HepG2 (cell line): ENCODE measurements around the gene MED23. TPM values are rescaled to one million over a fixed set of nuclear protein-coding genes. Genes with fewer than 3 reads are reported as not detected.

Experiments
- KDM5B ChIP-seq: sonication (generic); formaldehyde crosslinking; IDR thresholded peaks from 2 replicates; pipeline ENCODE4 v1.4.0; 2020; ENCODE audit warnings: missing genetic modification reagents, mild to moderate bottlenecking, borderline replicate concordance
- KLF12 ChIP-seq: sonication (generic); formaldehyde crosslinking; IDR thresholded peaks from 2 replicates; pipeline ENCODE4 v1.4.0; 2020; ENCODE audit warnings: missing genetic modification reagents, borderline replicate concordance
- POGZ ChIP-seq: sonication (generic); formaldehyde crosslinking; IDR thresholded peaks from 2 replicates; pipeline ENCODE4 v1.4.0; 2020; ENCODE audit warnings: mild to moderate bottlenecking, missing genetic modification reagents
- SALL1 ChIP-seq: sonication (generic); formaldehyde crosslinking; IDR thresholded peaks from 2 replicates; pipeline ENCODE4 v1.8.0; 2022; ENCODE audit warnings: mild to moderate bottlenecking, missing genetic modification reagents
- ZNF431 ChIP-seq: sonication (generic); formaldehyde crosslinking; IDR thresholded peaks from 2 replicates; pipeline ENCODE4 v1.9.0; 2022; ENCODE audit warnings: missing genetic modification reagents, low read depth, mild to moderate bottlenecking, borderline replicate concordance
- polyA plus RNA-seq, 8 experiments: library from polyadenylated mRNA; depleted of rRNA in 3 of 8; stranded (reverse) in 7 of 8; unstranded in 1 of 8; fragments of >200 nt; fragmentation: Illumina TruSeq in 4 of 8; extraction: Trizol in 4 of 8; gene quantifications; 2 replicates each; pipeline versions ENCODE4 v1.2.1 to v1.2.3, GENCODE V29; 2011 to 2016; ENCODE audit warnings: low read depth in 4 of 8, missing spikeins in 1 of 8, mixed read lengths in 1 of 8; ENCODE audit not compliant: insufficient read depth in 1 of 8
- total RNA-seq, 5 experiments: library from RNA; depleted of rRNA; stranded (reverse); fragments of >200 nt; fragmentation: Illumina TruSeq; extraction: Trizol; gene quantifications; 2 replicates each; pipeline ENCODE4 v1.2.3, GENCODE V29; 2016; ENCODE audit warnings: low read depth in 1 of 5
- TF ChIP-seq, protein P1 (sequence below): sonication (generic); formaldehyde crosslinking; IDR thresholded peaks from 2 replicates; pipeline ENCODE4 v1.4.0; 2020; ENCODE audit warnings: missing genetic modification reagents, mild to moderate bottlenecking, borderline replicate concordance
- TF ChIP-seq, protein P2 (sequence below): sonication (generic); formaldehyde crosslinking; IDR thresholded peaks from 2 replicates; pipeline ENCODE4 v1.5.1; 2020; ENCODE audit warnings: mild to moderate bottlenecking, missing genetic modification reagents, moderate library complexity
- TF ChIP-seq, protein P3 (sequence below): sonication (generic); formaldehyde crosslinking; IDR thresholded peaks from 2 replicates; pipeline ENCODE4 v1.5.0; 2020; ENCODE audit warnings: mild to moderate bottlenecking, missing genetic modification reagents, borderline replicate concordance
- TF ChIP-seq, protein P4 (sequence below): sonication (generic); formaldehyde crosslinking; IDR thresholded peaks from 2 replicates; pipeline ENCODE4 v1.4.0; 2020; ENCODE audit warnings: missing genetic modification reagents

MED23 gene
- total and polyA plus RNA-seq, 2 of the 13 experiments (the other 11 are each of a cell fraction or from before 2014, with no cell fraction given): 34.9 to 50.5 TPM

DNA sequence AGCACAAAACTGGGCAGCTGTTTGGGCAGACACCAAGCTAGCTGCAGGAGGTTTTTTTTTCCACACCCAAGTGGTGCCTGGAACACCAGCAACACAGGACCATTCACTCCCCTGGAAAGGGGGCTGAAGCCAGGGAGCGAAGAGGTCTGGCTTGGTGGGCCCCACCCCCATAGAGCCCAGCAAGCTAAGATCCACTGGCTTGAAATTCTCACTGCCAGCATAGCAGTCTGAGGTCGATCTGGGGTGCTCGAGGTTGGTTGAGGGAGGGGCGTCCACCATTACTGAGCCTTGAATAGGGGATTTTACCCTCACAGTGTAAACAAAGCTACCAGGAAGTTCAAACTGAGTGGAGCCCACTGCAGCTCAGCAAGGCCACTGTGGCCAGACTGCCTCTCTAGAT, 89.4 kb downstream of the MED23 start (continued):
- TF ChIP-seq, protein P1, sequence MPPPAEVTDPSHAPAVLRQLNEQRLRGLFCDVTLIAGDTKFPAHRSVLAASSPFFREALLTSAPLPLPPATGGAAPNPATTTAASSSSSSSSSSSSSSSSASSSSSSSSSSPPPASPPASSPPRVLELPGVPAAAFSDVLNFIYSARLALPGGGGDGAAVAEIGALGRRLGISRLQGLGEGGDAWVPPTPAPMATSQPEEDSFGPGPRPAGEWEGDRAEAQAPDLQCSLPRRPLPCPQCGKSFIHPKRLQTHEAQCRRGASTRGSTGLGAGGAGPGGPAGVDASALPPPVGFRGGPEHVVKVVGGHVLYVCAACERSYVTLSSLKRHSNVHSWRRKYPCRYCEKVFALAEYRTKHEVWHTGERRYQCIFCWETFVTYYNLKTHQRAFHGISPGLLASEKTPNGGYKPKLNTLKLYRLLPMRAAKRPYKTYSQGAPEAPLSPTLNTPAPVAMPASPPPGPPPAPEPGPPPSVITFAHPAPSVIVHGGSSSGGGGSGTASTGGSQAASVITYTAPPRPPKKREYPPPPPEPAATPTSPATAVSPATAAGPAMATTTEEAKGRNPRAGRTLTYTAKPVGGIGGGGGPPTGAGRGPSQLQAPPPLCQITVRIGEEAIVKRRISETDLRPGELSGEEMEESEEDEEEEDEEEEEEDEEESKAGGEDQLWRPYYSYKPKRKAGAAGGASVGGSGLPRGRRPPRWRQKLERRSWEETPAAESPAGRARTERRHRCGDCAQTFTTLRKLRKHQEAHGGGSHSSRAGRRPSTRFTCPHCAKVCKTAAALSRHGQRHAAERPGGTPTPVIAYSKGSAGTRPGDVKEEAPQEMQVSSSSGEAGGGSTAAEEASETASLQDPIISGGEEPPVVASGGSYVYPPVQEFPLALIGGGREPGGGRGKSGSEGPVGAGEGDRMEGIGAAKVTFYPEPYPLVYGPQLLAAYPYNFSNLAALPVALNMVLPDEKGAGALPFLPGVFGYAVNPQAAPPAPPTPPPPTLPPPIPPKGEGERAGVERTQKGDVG (CRISPR knock-in tag): 0 out of 2 replicates have a peak, but pooled peaks have one; percentile 56
- 0 out of 2 replicates have a peak, but pooled peaks have one; percentile 22 for TF ChIP-seq ZNF431 (CRISPR knock-in tag)
- 0 out of 2 replicates have a peak, but pooled peaks have one; percentile 39 for TF ChIP-seq KLF12
- TF ChIP-seq, protein P2, sequence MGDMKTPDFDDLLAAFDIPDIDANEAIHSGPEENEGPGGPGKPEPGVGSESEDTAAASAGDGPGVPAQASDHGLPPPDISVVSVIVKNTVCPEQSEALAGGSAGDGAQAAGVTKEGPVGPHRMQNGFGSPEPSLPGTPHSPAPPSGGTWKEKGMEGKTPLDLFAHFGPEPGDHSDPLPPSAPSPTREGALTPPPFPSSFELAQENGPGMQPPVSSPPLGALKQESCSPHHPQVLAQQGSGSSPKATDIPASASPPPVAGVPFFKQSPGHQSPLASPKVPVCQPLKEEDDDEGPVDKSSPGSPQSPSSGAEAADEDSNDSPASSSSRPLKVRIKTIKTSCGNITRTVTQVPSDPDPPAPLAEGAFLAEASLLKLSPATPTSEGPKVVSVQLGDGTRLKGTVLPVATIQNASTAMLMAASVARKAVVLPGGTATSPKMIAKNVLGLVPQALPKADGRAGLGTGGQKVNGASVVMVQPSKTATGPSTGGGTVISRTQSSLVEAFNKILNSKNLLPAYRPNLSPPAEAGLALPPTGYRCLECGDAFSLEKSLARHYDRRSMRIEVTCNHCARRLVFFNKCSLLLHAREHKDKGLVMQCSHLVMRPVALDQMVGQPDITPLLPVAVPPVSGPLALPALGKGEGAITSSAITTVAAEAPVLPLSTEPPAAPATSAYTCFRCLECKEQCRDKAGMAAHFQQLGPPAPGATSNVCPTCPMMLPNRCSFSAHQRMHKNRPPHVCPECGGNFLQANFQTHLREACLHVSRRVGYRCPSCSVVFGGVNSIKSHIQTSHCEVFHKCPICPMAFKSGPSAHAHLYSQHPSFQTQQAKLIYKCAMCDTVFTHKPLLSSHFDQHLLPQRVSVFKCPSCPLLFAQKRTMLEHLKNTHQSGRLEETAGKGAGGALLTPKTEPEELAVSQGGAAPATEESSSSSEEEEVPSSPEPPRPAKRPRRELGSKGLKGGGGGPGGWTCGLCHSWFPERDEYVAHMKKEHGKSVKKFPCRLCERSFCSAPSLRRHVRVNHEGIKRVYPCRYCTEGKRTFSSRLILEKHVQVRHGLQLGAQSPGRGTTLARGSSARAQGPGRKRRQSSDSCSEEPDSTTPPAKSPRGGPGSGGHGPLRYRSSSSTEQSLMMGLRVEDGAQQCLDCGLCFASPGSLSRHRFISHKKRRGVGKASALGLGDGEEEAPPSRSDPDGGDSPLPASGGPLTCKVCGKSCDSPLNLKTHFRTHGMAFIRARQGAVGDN (CRISPR knock-in tag): peak; percentile 41; the same call in 1 of the 2 replicates
- peak; percentile 44; the same call in 1 of the 2 replicates for TF ChIP-seq SALL1 (CRISPR knock-in tag)
- TF ChIP-seq POGZ (CRISPR knock-in tag): peak; percentile 65
- TF ChIP-seq, protein P3, sequence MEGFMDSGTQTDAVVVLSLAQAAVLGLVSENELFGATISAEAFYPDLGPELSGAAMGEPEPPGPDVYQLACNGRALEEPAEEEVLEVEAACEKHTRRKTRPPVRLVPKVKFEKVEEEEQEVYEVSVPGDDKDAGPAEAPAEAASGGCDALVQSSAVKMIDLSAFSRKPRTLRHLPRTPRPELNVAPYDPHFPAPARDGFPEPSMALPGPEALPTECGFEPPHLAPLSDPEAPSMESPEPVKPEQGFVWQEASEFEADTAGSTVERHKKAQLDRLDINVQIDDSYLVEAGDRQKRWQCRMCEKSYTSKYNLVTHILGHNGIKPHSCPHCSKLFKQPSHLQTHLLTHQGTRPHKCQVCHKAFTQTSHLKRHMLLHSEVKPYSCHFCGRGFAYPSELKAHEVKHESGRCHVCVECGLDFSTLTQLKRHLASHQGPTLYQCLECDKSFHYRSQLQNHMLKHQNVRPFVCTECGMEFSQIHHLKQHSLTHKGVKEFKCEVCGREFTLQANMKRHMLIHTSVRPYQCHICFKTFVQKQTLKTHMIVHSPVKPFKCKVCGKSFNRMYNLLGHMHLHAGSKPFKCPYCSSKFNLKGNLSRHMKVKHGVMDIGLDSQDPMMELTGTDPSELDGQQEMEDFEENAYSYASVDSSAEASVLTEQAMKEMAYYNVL (CRISPR knock-in tag): 0 out of 2 replicates have a peak, but pooled peaks have one; percentile 18
- TF ChIP-seq, protein P4, sequence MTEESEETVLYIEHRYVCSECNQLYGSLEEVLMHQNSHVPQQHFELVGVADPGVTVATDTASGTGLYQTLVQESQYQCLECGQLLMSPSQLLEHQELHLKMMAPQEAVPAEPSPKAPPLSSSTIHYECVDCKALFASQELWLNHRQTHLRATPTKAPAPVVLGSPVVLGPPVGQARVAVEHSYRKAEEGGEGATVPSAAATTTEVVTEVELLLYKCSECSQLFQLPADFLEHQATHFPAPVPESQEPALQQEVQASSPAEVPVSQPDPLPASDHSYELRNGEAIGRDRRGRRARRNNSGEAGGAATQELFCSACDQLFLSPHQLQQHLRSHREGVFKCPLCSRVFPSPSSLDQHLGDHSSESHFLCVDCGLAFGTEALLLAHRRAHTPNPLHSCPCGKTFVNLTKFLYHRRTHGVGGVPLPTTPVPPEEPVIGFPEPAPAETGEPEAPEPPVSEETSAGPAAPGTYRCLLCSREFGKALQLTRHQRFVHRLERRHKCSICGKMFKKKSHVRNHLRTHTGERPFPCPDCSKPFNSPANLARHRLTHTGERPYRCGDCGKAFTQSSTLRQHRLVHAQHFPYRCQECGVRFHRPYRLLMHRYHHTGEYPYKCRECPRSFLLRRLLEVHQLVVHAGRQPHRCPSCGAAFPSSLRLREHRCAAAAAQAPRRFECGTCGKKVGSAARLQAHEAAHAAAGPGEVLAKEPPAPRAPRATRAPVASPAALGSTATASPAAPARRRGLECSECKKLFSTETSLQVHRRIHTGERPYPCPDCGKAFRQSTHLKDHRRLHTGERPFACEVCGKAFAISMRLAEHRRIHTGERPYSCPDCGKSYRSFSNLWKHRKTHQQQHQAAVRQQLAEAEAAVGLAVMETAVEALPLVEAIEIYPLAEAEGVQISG (CRISPR knock-in tag): peak; percentile 33; the same call in 1 of the 2 replicates
- TF ChIP-seq KDM5B: peak; percentile 56; the same call in 1 of the 2 replicates
- TF ChIP-seq, all 625 proteins: peak for 24; not testable (repeated sequence) for 601
